ENCODE measurements around the gene FXYD3.

GRCh38 chr19:35112995-35113688 lies 2.5 kb upstream of the FXYD3 start:
- TF ChIP-seq POLR2A (IDR thresholded peaks at IDR 0.05) (no peak), POLR2AphosphoS5 (IDR thresholded peaks at IDR 0.05) (no peak), CTCF (IDR thresholded peaks at IDR 0.05) (no peak), EP300 (IDR thresholded peaks at IDR 0.05) (no peak)
